GM19395 (cell line): Measurements from ENCODE around the gene LCN1.
"Not testable (repeated sequence)": the region's sequence is repeated elsewhere in the genome, so short reads cannot be mapped to it uniquely, and the experiment has no call there.

Source experiments
- ATAC-seq: cut with Tn5 transposase; IDR thresholded peaks from one replicate; pipeline ENCODE4 v1.9.1; 2021; ENCODE audit warnings: mild to moderate bottlenecking, moderate library complexity; ENCODE audit not compliant: unreplicated experiment

LCN1 gene

DNA sequence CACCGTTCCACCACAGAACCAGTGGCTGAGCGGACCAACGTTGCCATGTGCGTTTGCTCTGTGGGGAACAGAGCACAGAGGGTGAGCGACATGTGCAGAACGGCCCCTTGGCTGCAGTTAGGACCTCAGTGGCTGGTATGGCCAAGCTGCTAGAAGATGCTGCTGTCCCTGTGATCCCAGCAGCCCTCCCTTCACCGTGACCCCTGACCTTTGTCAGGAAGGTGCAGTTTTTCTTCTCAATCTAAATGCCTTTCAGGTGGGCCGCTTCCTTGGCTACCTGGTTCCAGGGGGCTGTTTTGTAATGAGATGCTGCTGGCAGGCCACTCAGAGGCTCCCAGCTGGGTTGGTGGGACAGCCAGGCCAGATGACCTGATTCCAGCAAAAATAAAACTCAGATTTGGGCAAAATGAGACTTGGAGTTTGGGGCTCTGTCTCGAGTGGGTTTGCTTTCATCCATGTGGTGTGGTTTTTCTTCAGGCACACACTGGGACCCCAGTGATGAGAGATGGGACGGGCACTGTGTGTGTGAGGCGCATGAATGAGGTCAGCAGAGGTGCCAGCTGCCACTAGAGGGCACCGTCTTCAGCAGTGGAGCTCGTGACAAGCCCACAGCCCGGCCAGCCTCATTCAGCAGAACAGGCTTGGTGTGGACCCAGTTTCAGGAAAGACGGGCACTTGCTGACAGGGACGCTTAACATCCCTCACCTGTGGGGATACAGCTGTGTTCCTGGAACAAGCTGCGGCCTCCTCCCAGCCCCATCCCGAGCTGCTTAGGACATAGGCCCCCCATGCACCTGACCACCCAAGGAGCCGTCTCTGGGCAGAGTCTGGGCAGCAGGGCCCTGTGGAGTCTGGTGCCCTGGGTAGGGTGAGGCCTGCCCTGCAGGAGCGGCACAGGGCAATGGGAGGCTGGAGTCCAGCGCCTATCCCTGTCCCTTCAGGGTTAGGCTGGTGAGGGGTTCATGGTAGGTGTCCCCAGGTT lies 16.7 kb upstream of the LCN1 start:
- ATAC-seq: no peak

DNA sequence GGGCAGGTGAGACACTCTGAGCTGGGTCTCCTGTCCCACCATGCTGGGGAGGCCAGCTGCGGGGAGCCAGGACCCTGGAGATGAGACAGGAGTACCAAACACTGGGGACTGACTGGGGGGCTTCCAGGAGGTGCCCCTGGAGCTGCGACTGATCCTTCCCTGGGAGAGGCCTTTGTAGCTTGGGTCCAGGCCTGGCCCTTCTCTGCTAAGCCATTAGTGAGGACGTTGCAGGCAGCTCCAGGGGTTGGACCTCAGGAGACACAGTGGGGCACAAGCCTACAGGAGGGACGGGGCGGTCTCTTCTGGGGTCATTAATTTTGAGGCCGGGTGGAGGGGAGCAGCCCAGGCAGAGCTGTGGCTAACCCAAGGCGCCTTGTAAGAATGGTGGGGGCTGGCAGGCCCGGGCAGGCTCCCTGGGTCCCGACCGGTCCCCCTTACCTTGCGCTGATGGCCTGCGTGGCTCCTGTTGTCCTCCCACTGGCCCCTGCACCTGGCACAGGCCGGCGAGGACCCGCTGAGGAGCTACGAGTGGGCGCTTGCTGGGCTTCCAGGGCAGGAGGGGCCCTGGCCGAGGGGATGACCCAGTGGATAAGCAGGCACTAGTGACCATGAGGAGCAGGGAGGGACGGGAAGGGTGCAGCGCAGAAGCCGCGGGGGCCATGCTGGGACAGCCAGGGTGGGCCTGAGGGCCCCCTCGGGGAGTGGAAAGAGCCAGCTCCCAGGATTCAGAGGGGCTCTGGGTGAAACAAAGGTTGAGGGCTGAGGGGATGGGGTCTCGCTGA lies 15.6 kb upstream of the LCN1 start:
- ATAC-seq: no peak

DNA sequence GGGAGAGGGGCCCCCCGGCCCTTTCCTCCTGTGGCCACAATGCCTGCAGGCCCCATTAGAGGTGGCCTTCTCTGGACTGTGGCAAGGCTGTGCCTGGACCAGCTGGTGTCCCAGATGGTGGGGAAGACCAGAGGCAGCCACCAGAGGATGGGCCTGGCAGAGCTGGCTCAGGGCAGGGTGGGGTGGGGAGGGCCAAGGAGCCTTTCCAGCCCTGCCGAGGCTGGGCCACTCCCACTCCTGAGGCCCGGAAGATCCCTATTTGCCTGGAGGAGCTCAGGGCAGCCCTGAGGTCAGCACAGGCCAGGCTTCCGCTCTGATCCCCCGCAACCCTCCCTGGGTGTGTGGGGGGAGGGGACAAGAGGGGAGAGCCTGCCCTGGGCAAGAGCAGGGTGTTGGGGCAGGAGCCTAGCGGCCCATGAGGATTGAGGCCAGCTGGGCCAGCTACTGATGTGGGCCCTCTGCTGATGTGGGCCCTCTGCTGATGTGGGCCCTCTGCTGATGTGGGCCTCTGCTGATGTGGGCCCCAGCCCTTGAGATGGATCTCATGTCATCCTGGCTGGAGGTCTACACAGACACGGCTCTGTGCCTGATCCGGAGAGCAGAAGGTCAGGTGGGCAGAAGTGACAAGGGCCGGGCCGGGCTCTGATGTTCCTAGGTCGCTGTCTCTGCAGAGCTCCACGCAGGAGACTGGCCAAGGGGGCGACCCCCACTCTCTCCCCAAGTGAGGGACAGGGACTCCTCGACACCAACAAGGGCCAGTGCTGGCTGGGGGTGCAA lies 14.7 kb upstream of the LCN1 start:
- ATAC-seq: no peak

DNA sequence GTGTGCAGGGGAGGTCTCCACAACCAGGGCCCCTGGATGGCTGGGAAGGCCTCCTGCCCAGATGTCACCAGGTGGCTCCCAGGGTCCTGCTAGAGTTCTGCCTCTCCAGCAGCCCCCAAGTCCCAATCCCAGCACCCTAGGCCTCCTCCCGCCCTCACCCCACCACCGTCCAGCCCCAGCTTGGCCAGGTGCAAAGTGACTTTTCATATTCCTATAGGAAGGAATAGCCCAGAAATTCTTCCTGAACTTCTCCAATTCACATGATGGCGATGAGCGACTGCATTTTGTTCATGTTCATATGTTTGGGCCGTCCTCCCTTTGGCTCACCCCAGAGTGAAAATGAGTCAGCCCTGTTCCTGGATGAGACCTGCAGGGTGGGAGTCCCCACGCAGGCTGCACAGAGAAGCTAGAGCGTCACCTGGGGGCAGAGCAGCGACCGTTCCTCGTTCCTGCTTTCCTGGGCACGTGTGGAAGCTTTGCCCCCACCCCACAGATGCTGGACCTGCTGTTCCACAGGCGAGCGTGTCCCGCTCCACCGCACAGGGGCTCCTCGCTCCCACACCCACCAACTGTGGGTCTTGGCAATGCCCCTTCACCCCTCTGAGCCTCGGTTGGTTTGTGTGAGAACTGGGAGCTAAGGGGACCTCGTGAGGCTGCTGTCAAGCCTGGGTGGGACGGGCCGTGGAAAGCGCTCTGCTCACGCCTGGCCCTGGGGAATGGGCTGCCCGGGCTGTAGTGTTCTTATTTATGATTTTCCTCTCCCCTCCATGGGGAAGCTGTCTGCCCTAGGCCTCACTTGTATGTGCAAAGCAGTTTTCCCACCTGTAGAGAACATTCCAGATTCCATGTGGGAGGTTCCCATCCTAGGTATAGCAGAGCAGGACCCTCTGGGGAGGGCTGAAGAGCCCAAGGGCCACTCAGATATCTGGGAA lies 13.9 kb upstream of the LCN1 start:
- ATAC-seq: no peak

DNA sequence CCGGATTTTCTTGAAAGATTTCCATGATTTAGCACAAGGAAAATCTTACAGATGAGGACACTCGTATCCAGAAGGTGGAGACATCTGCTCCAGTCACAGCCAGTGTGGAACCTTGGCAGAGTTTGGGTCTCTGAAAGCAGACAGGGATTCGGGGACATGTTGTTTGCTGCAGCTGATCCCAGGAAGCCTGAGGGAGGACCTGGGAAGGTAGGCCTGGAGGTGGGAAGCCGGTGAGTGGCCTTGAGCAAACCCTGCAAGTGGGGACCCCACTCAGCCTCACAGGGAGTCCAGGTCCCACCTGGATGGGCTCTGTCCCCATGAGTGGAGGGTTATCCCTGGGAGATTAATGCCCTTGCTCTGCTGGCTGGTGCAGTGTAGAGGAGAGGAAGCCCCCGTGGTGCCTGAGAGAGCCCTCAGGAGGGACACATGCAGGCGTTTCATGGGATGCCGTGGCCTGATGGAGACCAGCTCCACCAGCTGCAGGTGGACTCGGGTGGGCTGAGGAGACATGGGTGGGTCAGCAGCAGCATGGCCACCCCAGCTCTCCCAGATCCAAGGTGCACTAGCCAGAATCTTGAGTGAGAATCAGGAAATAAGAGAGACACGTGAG lies 12.9 kb upstream of the LCN1 start:
- ATAC-seq: no peak

DNA sequence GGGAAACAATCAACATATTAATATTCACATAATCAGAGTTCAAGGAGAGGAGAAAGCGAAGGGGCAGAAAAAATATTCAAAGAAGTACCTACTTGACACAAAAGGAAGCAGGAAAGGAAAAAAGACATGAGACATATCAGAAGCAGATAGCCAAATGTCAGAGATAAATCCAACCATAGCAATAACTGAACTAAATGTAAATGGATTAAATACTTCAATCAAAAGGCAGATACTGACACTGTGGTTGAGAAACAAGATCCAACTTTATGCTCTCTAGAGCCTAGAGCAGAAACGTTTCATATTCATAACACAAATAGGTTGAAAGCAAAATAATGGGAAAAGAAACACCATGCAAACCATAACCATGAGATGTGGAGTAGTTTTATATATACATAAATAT lies 11.8 kb upstream of the LCN1 start:
- no peak for ATAC-seq

DNA sequence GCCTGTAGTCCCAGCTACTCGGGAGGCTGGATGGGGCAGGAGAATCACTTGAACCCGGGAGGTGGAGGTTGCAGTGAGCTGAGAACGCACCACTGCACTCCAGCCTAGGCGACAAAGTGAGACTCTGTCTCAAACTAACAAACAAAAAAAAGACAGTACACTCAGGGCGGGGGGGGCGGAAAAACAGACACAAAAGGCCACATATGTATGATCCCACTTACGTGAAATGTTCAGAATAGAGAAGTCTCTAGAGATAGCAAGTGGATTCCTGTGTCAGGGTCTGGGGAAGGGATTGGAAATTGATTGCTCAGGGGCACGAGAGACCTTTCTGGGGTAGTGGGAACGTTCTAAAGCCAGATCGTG lies 9.0 kb upstream of the LCN1 start:
- ATAC-seq: no peak

DNA sequence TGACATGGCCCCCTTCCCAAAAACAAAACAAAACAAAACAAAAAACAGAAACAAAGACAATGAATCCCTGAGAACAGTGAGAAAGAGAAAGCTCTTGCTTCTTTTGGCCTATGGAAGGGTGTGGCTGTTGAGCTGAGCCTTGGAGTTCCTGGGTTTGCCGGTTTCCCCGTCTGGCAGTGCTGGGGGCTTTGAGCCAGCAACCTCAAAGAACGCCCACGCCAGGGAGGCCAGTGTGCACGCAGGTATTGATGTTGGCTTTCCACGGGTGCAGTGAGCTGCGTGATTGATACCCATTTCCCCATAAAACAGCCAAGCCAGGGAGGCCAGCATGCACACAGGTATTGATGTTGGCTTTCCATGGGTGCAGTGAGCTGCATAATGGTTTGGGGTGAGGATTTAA lies 8.3 kb upstream of the LCN1 start:
- no peak for ATAC-seq

DNA sequence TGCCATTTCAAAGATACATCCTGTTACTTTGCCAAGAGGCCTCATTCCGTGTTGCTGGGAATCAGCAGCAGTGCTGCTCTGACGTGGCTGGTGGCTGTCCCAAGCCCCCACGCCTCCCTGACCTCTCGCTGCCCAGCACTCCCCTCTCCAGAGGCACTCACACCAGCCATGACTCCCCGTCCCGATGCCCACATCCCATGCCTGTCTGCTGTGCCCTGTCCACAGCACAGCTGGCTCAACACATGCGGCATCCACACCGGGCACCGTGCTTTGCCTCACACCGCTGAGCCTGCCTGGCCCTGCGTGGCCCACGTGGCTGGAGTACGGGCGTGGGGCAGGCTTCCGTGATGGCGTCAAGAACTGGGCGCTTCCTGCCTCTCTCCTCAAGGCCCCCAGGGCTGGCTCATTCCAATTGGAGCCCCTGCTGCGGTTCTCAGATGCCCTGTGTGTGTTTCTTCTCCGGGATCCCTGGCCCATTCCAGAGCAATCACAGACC lies 7.8 kb upstream of the LCN1 start:
- no peak for ATAC-seq

DNA sequence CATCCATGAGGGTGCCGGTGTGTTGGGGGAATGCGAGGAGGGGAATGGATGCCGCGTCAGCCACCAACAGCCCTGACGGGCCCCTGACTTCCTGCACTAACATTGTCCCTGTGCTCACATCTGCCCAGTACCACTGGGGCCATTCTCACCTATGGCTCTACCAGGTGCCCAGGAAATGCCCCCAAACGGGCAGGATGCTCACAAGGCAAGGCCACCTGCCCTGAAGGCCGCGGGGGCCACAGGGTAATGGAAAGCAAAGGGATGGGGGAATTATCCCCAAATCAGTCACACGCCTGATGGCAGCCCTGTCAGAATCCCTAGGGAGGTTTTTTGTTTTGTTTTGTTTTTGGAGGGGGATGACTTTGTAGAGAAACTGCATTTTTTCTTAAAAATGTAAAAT lies 7.3 kb upstream of the LCN1 start:
- ATAC-seq: not testable (repeated sequence)

DNA sequence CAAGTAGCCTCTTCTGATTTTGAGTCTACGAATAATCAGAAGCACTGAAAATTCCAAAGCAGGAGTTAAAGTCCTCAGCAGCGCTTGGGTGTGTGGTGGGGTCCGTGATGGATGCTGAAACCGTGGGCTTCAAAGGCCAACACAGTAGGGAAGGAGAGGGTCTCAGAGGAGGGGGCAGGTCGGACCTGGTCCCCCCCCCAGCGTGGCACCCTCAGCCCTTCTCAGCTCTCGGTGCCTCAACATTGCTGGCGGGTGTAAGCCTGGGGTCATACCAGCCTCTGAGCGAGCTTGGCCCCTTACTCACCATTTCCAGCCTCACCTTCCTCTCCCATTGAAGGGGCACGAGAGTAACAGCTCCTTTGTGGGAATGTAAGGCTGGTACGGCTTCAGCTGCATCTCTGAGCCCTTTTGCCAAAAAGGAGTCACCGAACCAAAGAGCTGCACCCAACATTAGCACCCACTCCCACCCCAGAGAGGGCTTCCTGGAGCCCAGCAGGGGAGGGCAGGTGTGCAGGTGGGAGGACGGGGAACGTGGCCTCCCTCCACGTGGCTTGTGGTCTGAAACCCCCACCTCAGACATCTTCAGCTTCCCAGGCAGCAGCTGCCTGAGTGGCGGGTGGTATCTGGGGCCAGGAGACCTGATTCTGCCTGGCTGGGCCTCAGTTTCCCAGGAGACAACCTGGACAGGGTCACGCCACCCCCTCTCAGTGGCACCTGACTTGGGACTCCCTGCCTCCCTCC lies 6.7 kb upstream of the LCN1 start:
- no peak for ATAC-seq

DNA sequence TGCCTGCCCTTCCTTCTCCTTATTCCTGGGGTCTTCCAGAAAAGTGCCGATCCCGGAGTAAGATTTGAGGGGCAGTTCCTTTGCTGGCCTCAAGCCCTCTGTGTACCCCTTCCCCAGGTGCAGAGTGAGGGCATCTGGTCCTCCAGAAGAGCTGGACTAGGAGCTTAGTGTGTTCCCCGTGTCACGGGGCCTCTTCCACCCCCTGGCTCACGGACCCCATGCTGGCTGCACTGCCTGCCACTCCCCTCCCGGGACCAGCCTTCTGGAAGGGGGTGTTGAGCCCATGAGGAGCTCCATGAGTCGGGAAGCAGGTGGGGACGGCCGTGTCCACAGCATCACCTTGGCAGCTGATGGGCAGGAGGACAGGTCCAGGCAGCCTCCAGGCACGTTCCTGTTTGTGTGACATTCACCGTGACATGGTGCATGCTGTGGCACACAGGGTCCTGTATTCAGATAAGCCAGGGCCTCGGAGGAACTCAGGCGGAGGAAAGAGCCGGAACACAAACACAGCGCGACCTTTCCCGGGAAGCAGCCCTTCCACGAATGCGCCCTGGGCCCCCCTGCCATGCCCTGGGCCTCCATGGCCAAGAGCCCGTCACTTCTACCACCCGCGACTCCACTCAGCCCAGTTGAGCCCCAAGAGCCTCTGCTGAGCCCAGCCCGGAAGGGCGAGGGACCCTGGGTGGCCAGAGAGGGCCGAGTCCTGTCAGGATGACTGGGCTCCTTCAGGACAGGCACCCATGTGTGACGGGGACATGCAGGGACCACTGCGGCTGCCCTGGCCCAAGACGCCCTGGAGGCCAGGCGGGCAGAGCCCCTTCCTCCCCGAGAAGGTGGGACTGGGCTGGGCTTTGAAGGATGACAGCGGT lies 5.9 kb upstream of the LCN1 start:
- no peak for ATAC-seq

DNA sequence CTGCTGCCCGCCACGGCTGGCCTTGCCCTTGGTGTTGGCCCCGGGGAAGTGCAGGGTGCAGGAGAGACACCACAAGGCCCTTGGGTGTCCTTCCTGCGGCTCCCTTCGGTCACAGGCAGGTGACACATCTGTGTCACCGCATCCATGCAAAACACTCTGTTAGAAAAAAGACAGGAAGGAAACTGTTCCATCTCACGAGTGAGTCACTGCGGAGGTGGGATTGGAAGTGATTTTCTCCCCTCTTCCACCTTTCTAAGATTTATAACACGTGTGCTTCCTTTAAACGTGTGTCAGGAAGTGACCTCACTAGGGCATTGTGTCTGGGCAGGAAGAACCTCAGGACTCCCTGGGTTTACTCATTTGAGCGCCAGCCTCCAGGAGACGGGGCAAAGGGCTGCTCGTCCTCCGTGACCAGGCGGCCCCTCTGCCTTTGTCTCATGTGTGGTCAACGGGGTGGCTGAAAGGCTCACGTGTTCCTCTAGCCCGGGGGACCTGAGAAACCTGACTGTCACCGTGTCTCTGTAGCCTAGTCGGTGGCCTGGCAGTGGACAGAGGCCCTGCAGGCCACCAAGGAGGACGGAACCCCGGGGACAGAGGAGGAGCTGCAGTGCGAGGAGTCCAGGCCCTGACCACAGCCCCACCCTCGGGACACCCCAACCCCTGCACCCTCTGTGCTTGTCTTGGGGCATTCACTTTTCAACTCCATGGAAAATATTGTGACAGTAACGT lies 4.9 kb upstream of the LCN1 start:
- no peak for ATAC-seq

DNA sequence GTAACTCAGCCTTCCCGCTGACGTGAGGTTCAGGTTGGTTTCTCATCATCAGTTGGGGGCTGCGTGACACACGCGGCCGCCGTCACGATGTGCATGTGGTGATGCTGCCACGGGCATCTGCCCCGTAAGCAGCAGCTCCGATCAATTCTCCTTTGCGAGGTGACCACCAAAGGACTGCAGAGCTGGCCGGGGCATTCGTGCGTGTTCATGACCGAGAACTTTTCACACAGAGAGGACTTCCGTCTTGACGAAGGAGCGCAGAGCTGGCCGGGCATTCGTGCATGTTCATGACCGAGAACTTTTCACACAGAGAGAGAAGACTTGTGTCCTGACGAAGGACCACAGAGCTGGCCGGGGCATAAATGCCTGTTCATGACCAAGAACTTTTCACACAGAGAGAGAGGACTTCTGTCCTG lies 3.8 kb upstream of the LCN1 start:
- no peak for ATAC-seq

DNA sequence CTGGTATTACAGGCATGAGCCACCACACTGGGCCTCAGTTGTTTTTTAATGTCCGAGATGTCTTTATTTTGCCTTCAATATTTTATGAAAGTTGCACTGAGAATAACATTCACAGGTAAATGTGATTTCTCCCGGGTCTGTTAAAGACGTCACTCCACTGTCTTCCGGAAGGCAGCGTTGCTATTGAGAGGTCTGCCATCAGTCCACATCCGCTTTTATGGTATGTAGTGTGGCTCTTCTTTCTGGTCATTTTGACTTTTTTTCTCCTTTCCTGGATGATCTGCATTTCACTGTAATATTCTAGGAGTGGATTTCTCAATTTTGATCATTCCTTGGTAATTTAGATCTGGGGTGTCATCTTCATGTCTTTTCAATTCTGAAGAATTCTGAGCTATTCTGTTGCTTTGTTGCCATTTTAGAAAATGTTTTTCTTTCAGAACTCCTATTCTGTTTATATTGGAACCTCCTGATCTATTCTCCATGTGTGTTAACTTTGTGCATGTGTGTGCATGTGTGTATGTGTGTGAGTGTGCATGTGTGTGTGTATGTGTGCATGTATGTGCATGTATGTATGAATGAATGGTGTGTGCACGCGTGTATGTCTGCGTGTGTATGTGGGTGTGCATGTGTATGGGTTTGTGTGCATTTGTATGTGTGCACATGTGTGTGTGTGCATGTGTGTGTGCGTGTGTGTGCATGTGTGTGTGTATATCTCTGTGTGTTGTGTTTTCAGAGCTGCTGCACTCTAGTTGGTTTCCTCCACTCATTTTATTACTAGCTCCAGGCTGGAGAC lies 1.9 kb upstream of the LCN1 start:
- no peak for ATAC-seq

DNA sequence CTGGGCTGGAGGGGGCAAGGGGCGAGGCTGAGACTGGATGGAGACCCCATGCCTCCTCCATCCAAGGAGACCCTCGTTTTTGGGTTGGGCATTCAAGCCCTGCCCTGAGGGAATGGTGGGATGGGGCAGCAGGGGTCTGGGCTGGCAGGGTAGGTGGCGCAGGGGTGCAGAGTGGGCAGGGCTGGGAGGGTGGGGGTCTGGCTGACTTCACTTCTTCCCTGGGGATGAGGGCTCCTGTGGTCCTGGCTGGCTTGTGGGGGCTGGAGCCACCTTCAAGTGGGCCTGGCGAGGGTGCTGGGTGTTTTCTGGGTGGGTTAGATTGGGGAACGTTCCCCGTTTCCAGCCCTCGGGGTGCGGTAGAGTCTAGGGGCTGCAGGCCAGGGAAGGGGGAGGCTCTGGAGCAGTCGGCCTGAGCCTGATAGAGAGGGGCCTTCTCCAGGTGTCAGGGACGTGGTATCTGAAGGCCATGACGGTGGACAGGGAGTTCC lies 412 bp downstream of the LCN1 start:
- no peak for ATAC-seq
